NCI-H2196 treated with DMSO at 0.1 percent for 48 hours (cell line): ENCODE data around the gene CR2.
"Not testable (repeated sequence)": the region's sequence is repeated elsewhere in the genome, so short reads cannot be mapped to it uniquely, and the experiment has no call there.

Experiments
- DNase-seq: peaks from one replicate; lab custom pipeline; 2025; ENCODE audit not compliant: unreplicated experiment; lab: John Stamatoyannopoulos, UW

Gene CR2

DNA sequence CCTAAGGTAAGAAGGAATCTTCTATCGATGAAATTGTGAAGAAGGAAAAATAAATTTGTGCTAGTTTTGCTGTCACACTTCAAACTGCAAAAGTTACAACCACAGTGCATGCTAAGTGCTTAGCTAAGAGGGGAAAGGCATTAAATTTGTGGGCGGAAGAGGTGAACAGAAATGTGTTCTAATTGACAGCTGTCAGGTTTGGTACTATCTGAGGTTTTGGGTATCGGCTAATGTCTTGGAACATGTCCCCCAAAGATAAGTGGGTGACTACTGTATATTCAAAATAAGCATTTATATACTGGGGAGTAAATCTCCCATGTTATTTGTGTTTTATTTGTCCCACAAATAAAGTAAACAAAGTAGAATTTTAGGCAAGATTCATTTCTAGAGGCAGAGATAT lies 49.8 kb downstream of the CR2 start:
- no peak for DNase-seq

DNA sequence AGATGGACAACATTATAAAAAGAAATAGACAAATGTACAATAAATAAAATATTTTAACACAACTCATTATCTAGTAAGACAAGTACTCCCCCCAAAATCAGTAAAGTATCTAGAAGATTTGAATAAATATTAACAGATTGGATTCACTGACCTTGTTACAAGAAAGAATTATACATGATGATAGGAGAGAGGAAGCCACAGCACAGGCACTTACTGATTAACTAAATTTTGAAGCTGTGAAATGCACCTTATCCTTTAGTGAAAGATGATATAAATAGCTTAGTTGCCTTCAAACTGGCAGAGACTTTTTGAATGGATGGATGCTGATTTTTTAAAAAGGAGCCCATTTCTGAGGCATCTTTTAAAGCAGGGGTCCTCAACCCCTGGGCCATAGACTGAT lies 50.3 kb downstream of the CR2 start:
- DNase-seq: no peak

DNA sequence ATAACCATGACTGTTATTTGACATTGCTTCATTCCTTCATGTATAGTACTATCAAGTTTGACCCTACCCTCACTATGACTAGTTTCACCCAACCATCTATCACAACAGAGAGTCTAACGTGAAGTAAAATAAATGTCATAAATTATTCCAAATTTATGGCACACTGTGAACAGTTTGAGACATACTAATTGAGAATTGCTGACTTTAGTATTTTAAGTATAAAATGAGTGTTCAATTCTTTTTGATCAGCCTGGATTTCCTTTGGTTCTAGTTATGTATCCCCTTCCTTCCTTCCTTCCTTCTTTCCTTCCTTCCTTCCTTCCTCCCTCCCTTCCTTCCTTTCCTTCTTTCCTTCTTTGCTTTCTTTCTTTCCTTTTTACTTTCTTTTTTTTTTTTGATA lies 56.3 kb downstream of the CR2 start:
- no peak for DNase-seq

DNA sequence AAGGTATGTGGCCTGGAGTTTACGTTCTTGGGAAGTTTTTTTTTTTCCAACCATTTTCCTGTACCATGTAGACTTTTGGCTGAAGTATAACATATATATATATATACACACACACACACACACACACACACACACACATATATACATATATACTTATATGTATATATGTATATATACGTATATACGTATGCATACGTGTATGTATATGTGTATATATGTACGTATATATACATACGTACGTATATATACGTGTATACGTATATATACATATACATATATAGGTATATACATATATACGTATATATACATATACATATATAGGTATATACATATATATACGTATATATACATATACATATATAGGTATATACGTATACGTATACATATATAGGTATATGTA lies 60.8 kb downstream of the CR2 start:
- no peak for DNase-seq

DNA sequence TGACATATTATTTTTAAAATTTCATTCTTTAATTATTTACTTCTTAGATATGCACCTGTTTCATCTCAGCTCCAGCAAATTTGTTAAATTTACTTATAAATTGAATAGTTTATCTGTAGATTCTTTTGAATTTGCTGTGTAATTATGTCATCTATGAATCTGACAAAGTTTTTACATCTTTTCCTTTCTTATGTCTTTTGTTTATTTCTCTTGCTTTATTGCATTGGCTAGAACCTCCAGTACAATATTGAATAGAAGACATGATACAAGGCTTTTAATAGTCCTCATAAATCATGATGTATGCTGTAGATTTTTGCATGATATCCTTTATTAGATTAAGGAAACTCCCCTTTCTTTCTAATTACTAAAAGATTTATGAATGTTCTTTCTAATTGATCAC lies 62.6 kb downstream of the CR2 start:
- no peak for DNase-seq

DNA sequence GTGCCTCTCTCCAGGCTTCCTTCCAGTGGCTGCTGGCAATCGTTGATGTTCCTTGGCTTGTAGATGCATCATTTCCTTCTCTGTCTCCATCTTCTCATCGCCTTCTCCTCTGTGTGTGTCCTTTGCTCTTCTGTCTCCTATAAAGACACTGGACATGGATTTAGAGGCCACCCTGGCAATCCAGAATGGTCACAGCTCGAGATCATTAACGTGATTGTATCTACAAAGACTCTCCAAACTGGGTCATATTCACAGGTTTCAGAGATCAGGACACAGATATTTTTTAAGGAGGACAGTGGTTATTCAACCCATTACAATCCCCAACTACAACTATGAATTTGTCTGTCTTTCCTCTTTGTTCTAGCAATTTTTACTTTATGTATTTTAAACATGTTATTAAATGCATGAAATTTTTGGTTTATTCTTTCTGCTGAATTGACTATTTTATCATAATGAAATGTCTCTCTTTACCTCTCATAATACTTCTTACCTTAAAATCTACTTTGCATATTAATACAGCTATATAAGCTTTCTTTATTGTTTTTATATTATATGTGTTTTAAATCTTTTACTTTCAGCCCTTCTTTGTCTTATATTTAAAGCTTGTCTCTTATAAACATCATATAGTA lies 64.6 kb downstream of the CR2 start:
- DNase-seq: no peak

DNA sequence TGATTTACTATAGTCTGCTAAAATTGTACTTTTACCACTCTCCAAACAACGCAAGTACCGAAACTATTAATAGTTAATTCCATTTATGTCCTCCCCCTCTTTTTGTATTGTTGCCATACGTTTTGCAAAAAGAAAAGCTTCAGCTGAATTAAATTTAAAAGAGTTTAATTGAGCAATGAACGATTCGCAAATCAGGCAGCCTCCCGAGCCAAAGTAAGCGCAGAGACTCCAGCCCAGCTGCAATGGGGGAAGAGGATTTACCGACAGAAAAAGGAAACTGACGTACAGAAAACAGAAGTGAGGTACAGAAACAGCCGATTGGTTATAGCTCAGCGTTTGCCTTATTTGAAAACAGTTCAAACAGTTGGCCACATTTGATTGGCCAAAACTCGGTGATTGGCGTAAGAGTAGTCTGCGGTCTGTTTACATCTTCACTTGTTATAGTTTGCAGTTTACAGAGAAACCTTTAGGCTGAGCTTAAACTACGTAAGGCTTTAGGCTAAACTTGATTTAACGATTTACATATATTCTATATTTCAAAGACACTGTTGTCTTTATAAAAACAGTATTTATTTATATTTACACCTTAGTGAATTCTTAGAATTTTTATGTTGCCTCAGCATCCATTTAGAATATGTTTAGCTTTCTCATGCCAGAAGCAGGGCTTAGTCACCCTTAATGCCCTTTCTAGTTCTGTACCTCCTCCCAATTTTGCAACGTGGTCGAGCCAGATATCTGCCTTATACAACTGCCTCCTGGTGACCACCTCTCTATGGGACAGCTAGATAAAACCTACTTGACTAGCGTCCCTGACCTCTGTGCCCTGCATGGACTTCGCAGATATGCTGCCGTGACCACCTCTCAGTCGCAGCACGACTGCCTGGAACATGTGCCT lies 65.6 kb downstream of the CR2 start:
- DNase-seq: no peak

DNA sequence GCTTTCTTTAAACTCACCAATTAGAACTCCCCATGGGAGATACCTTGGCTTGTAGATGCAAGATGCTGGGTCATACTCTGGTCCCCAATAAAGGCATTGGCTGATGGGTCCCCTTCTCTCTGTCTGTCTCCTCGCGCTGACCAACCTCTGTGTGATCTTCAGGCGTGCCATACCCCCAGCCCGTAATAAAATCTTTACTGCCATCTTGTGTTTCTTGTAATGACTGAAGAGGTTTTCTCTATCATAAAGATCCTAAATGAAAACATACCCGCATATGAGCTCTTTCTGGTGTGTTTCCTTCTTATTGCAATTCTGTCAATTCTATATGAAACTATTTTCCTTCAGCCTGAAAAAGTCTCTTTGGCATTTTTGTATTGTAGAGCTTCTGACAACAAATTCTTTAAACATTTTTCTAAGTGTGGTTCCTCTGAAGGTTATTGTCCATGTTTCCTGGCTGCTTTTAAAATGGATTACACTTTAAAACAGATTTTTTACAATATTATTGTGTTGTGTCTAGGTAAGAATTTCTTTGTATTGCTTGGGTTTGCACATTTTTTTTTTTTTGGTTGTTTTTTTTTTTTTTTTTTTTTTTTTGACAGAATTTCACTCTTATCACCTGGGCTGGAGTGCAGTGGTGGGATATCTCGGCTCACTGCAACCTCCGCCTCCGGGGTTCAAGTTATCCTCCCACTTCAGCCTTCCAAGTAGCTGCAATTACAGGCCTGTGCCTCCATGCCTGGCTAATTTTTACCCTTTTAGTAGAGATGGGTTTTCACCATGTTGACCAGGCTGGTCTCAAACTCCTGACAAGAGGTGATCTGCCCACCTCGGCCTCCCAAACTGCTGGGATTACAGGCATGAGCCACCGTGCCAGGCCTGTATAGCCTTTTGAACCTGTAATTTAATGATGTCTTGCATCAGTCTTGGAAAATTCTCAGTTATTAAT lies 66.5 kb downstream of the CR2 start:
- DNase-seq: not testable (repeated sequence)

DNA sequence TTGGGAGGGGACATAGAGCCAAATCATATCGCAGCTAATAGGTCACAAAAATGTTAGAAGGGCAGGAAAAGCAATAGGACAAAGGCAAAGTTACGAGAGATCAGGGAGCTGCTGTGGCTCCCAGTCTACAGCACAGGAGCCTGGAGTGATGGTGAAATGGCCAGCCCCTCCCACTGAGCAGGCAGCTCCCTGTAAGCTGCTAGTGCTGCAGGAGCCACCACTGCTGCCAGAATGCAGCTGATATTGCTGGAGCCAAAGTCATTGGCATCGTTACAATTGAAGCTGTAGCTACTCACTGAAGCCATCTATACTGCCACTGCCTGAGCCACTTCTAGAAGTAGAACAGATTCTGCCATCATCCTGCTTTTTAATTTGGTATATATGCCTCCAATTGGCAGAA lies 71.1 kb downstream of the CR2 start:
- DNase-seq: not testable (repeated sequence)

DNA sequence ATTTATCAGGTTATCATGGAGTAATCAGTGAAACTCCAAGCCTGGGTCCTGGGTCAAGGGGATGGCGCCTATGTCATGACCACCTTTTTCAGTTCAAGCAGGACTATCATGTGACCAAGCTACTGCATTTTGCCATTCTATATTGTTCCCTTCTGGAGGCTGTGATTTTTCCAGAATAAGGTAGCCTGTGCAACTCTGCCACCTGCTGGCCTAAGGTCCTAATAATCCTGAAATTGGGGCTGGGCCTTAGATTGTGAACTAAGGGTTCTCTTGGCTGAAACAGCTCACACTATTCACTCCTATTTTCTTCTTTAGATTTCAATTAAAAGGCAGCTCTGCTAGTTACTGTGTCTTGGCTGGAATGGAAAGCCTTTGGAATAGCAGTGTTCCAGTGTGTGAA lies 74.3 kb downstream of the CR2 start:
- not testable (repeated sequence) for DNase-seq

DNA sequence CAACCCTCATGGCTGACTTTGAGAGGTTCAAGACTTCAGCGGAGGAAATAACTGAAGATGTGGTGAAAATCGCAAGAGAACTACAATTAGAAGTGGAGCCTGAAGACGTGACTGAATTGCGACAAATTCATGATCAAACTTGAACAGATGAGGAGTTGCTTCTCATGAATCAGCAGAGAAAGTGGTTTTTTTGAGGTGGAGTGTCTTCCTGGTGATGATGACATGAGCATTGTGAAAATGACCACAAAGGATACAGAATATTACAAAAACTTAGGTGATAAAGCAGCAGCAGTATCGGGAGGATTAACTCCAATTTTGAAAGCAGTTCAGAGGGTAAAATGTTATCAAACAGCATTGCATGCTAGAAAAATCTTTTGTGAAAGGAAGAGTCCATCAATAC lies 82.1 kb downstream of the CR2 start:
- not testable (repeated sequence) for DNase-seq
